WTC11 (cell line): ENCODE results near the gene TGFBRAP1. TPM values are rescaled to one million over a fixed set of nuclear protein-coding genes. Genes with fewer than 3 reads are reported as not detected.

ENCODE experiments used
- ATAC-seq: fragments of 200-7000 bp; cut with Tn5 transposase; 2 replicates; pipeline ENCODE4 v1.10.0; 2021; ENCODE audit warnings: mild to moderate bottlenecking, moderate library complexity
- CTCF ChIA-PET: fragments of 300-600 bp; sonication (Branson Sonifier 250); formaldehyde crosslinking; loops from one replicate; lab custom pipeline; 2021; ENCODE audit warnings: antibody characterized with exemption; lab: Charles Lee
- POLR2A ChIA-PET: fragments of 350-600 bp; sonication (Branson Sonifier 250); formaldehyde crosslinking; loops from one replicate; lab custom pipeline; 2021; ENCODE audit warnings: antibody characterized with exemption; lab: Charles Lee
- DNase-seq: peaks from one replicate; pipeline ENCODE4 v3.0.0; 2021; ENCODE audit warnings: low spot score
- H3K27ac Mint-ChIP-seq: 2 replicates; pipeline ENCODE4 v1.8.0; 2021; ENCODE audit warnings: mixed read lengths
- H3K27me3 Mint-ChIP-seq: 2 replicates; pipeline ENCODE4 v1.8.0; 2021; ENCODE audit warnings: low read depth, mild to moderate bottlenecking, moderate library complexity, mixed read lengths
- H3K36me3 Mint-ChIP-seq: 2 replicates; pipeline ENCODE4 v1.8.0; 2021; ENCODE audit warnings: mixed read lengths
- H3K4me1 Mint-ChIP-seq: 2 replicates; pipeline ENCODE4 v1.8.0; 2022; ENCODE audit warnings: mixed read lengths
- H3K4me3 Mint-ChIP-seq: 2 replicates; pipeline ENCODE4 v1.8.0; 2021; ENCODE audit warnings: mild to moderate bottlenecking, moderate library complexity, mixed read lengths
- H3K9me3 Mint-ChIP-seq: 2 replicates; pipeline ENCODE4 v1.8.0; 2021; ENCODE audit warnings: mixed read lengths
- CBFB ChIP-seq: sonication (generic); formaldehyde crosslinking; IDR thresholded peaks from 2 replicates; pipeline ENCODE4 v1.8.1; 2022; ENCODE audit warnings: mild to moderate bottlenecking, low read depth, missing genetic modification reagents
- EMX1 ChIP-seq: fragments of 250-450 bp; sonication (Bioruptor Pico); IDR thresholded peaks from 2 replicates; pipeline ENCODE4 v1.8.0; 2021; ENCODE audit warnings: mild to moderate bottlenecking
- RELA ChIP-seq: sonication (generic); formaldehyde crosslinking; IDR thresholded peaks from 2 replicates; pipeline ENCODE4 v1.8.1; 2022; ENCODE audit warnings: missing genetic modification reagents, mild to moderate bottlenecking, borderline replicate concordance
- RORB ChIP-seq: fragments of 250-450 bp; sonication (Bioruptor Pico); IDR thresholded peaks from 2 replicates; pipeline ENCODE4 v1.9.0; 2021; ENCODE audit warnings: mild to moderate bottlenecking
- TP53 ChIP-seq: sonication (generic); formaldehyde crosslinking; IDR thresholded peaks from 2 replicates; pipeline ENCODE4 v1.8.1; 2023; ENCODE audit warnings: mild to moderate bottlenecking, missing genetic modification reagents
- ZNF317 ChIP-seq: sonication (generic); formaldehyde crosslinking; IDR thresholded peaks from 2 replicates; pipeline ENCODE4 v1.8.1; 2023; ENCODE audit warnings: low read depth, mild to moderate bottlenecking, moderate library complexity, missing genetic modification reagents, borderline replicate concordance
- ZNF416 ChIP-seq: fragments of 250-450 bp; sonication (Bioruptor Pico); IDR thresholded peaks from 2 replicates; pipeline ENCODE4 v1.9.0; 2021; ENCODE audit warnings: mild to moderate bottlenecking, inconsistent platforms
- total RNA-seq: library from RNA; stranded (reverse); gene quantifications from 3 replicates; pipeline ENCODE4 v1.2.3, GENCODE V29; 2021
- TF ChIP-seq, protein P1 (sequence below): sonication (generic); formaldehyde crosslinking; IDR thresholded peaks from 2 replicates; pipeline ENCODE4 v1.8.1; 2022; ENCODE audit warnings: mild to moderate bottlenecking, missing genetic modification reagents, moderate library complexity, borderline replicate concordance
- TF ChIP-seq, protein P2 (sequence below): fragments of 250-450 bp; sonication (Bioruptor Pico); IDR thresholded peaks from 2 replicates; pipeline ENCODE4 v2.1.2; 2022; ENCODE audit warnings: mild to moderate bottlenecking, moderate library complexity
- TF ChIP-seq, protein P3 (sequence below): sonication (generic); formaldehyde crosslinking; IDR thresholded peaks from 2 replicates; pipeline ENCODE4 v1.8.0; 2023; ENCODE audit warnings: missing genetic modification reagents, mild to moderate bottlenecking, borderline replicate concordance
- TF ChIP-seq, protein P4 (sequence below): sonication (generic); formaldehyde crosslinking; conservative IDR thresholded peaks from 2 replicates; pipeline ENCODE4 v1.8.1; 2023; ENCODE audit warnings: mild to moderate bottlenecking, low read depth, missing genetic modification reagents, moderate library complexity
- TF ChIP-seq, protein P5 (sequence below): sonication (generic); formaldehyde crosslinking; IDR thresholded peaks from 2 replicates; pipeline ENCODE4 v1.8.1; 2023; ENCODE audit warnings: mild to moderate bottlenecking, missing genetic modification reagents, moderate library complexity
- TF ChIP-seq, protein P6 (sequence below): sonication (generic); formaldehyde crosslinking; IDR thresholded peaks from 2 replicates; pipeline ENCODE4 v1.8.1; 2022; ENCODE audit warnings: low read depth, missing genetic modification reagents, borderline replicate concordance

The TGFBRAP1 gene
- total RNA-seq, 1 experiment from 2014 or later = 16.3 TPM

DNA sequence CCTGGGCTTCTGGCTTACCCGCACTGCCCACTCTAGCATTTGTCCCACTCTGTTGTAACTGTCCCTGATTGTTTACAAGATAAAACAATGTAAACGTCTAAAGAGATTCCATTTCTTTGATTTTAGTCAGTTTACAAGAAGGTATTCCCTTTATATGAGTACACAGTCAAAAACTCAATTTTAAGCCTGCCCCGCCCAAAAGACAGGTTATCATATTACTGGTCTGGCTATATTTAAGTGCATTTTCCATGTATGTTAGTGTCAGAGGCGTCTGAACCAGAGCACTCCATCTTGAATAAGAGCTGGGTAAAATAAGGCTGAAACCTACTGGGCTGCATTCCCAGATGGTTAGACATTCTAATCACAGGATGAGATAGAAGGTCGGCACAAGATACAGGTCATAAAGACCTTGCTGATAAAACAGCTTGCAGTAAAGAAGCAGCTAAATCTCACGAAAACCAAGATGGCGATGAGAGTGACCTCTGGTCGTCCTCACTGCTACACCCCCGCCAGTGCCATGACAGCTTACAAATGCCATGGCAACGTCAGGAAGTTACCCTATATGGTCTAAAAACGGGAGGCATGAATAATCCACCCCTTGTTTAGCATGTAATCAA is 73.0 kb downstream of the TGFBRAP1 start:
- no peak overlapping the region for H3K4me3 Mint-ChIP-seq
- no peaks in the 10 kb centered on the region for H3K9me3 Mint-ChIP-seq
- no peaks in the 10 kb centered on the region for H3K27me3 Mint-ChIP-seq
- peaks cover 5% of the 10 kb centered on the region; the same call in 1 of the 2 replicates for H3K4me1 Mint-ChIP-seq
- no peaks in the 10 kb centered on the region for H3K36me3 Mint-ChIP-seq
- TF ChIP-seq, protein P1, sequence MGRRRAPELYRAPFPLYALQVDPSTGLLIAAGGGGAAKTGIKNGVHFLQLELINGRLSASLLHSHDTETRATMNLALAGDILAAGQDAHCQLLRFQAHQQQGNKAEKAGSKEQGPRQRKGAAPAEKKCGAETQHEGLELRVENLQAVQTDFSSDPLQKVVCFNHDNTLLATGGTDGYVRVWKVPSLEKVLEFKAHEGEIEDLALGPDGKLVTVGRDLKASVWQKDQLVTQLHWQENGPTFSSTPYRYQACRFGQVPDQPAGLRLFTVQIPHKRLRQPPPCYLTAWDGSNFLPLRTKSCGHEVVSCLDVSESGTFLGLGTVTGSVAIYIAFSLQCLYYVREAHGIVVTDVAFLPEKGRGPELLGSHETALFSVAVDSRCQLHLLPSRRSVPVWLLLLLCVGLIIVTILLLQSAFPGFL (CRISPR knock-in tag) = no peak
- TF ChIP-seq RELA (CRISPR knock-in tag) = no peak
- TF ChIP-seq, protein P2, sequence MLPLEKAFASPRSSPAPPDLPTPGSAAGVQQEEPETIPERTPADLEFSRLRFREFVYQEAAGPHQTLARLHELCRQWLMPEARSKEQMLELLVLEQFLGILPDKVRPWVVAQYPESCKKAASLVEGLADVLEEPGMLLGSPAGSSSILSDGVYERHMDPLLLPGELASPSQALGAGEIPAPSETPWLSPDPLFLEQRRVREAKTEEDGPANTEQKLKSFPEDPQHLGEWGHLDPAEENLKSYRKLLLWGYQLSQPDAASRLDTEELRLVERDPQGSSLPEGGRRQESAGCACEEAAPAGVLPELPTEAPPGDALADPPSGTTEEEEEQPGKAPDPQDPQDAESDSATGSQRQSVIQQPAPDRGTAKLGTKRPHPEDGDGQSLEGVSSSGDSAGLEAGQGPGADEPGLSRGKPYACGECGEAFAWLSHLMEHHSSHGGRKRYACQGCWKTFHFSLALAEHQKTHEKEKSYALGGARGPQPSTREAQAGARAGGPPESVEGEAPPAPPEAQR (CRISPR knock-in tag) = no peak
- TF ChIP-seq, protein P3, sequence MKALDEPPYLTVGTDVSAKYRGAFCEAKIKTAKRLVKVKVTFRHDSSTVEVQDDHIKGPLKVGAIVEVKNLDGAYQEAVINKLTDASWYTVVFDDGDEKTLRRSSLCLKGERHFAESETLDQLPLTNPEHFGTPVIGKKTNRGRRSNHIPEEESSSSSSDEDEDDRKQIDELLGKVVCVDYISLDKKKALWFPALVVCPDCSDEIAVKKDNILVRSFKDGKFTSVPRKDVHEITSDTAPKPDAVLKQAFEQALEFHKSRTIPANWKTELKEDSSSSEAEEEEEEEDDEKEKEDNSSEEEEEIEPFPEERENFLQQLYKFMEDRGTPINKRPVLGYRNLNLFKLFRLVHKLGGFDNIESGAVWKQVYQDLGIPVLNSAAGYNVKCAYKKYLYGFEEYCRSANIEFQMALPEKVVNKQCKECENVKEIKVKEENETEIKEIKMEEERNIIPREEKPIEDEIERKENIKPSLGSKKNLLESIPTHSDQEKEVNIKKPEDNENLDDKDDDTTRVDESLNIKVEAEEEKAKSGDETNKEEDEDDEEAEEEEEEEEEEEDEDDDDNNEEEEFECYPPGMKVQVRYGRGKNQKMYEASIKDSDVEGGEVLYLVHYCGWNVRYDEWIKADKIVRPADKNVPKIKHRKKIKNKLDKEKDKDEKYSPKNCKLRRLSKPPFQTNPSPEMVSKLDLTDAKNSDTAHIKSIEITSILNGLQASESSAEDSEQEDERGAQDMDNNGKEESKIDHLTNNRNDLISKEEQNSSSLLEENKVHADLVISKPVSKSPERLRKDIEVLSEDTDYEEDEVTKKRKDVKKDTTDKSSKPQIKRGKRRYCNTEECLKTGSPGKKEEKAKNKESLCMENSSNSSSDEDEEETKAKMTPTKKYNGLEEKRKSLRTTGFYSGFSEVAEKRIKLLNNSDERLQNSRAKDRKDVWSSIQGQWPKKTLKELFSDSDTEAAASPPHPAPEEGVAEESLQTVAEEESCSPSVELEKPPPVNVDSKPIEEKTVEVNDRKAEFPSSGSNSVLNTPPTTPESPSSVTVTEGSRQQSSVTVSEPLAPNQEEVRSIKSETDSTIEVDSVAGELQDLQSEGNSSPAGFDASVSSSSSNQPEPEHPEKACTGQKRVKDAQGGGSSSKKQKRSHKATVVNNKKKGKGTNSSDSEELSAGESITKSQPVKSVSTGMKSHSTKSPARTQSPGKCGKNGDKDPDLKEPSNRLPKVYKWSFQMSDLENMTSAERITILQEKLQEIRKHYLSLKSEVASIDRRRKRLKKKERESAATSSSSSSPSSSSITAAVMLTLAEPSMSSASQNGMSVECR = no peak
- TF ChIP-seq TP53 = no peak
- TF ChIP-seq RORB (CRISPR knock-in tag) = no peak
- TF ChIP-seq EMX1 (CRISPR knock-in tag) = no peak
- TF ChIP-seq, protein P4, sequence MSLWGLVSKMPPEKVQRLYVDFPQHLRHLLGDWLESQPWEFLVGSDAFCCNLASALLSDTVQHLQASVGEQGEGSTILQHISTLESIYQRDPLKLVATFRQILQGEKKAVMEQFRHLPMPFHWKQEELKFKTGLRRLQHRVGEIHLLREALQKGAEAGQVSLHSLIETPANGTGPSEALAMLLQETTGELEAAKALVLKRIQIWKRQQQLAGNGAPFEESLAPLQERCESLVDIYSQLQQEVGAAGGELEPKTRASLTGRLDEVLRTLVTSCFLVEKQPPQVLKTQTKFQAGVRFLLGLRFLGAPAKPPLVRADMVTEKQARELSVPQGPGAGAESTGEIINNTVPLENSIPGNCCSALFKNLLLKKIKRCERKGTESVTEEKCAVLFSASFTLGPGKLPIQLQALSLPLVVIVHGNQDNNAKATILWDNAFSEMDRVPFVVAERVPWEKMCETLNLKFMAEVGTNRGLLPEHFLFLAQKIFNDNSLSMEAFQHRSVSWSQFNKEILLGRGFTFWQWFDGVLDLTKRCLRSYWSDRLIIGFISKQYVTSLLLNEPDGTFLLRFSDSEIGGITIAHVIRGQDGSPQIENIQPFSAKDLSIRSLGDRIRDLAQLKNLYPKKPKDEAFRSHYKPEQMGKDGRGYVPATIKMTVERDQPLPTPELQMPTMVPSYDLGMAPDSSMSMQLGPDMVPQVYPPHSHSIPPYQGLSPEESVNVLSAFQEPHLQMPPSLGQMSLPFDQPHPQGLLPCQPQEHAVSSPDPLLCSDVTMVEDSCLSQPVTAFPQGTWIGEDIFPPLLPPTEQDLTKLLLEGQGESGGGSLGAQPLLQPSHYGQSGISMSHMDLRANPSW (CRISPR knock-in tag) = no peak
- no peak for TF ChIP-seq ZNF416 (CRISPR knock-in tag)
- TF ChIP-seq, protein P5, sequence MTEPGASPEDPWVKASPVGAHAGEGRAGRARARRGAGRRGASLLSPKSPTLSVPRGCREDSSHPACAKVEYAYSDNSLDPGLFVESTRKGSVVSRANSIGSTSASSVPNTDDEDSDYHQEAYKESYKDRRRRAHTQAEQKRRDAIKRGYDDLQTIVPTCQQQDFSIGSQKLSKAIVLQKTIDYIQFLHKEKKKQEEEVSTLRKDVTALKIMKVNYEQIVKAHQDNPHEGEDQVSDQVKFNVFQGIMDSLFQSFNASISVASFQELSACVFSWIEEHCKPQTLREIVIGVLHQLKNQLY (CRISPR knock-in tag) = no peak
- TF ChIP-seq, protein P6, sequence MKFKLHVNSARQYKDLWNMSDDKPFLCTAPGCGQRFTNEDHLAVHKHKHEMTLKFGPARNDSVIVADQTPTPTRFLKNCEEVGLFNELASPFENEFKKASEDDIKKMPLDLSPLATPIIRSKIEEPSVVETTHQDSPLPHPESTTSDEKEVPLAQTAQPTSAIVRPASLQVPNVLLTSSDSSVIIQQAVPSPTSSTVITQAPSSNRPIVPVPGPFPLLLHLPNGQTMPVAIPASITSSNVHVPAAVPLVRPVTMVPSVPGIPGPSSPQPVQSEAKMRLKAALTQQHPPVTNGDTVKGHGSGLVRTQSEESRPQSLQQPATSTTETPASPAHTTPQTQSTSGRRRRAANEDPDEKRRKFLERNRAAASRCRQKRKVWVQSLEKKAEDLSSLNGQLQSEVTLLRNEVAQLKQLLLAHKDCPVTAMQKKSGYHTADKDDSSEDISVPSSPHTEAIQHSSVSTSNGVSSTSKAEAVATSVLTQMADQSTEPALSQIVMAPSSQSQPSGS (CRISPR knock-in tag) = no peak
- TF ChIP-seq ZNF317 (CRISPR knock-in tag) = no peak
- TF ChIP-seq CBFB (CRISPR knock-in tag) = no peak
- ATAC-seq = no peak
- ChIA-PET CTCF (interaction anchor here (0.9 kb wide), 1 partner anchor 12 kb away, joined by 5 read pairs; no protein-coding TSS in a partner anchor), POLR2A (no interaction called here)
- H3K27ac Mint-ChIP-seq = no peak overlapping the region
- DNase-seq = no peak
